ENCODE results near the gene RAB11FIP4. TPM values are rescaled to one million over a fixed set of nuclear protein-coding genes. Genes with fewer than 3 reads are reported as not detected.

Gene RAB11FIP4
- total and polyA plus RNA-seq, 2 of the 13 experiments (the other 11 are each of a cell fraction or from before 2014, with no cell fraction given): 28.0 to 89.3 TPM

- no peak overlapping the region for H3K9ac ChIP-seq (ENCODE audit: insufficient read depth, low read depth, low read length)
- H3K4me3 ChIP-seq (replicated peaks in 1 of 3; ENCODE audit: insufficient read depth in 1 of 3, low read depth in 2 of 3, low read length in 3 of 3): no peak overlapping the region
- intact Hi-C loops (cut with micrococcal nuclease; ENCODE audit: unreplicated experiment) (no loop called here), in situ Hi-C loops (cut with HindIII; ENCODE audit: extremely low pct_ligation_motif_present, low pct_unique_long_range_greater_than_20kb) (no loop called here)
- H4K20me1 ChIP-seq (ENCODE audit: insufficient read depth, low read length): no peaks in the 10 kb centered on the region
- ATAC-seq (no peak), FAIRE-seq (no peak), DNase-seq (ENCODE audit: low spot score) (no peak)
- no peak overlapping the region for H3K27ac ChIP-seq (ENCODE audit: extremely low read length, insufficient read depth, low read length)
- H3K79me2 ChIP-seq (ENCODE audit: insufficient read depth, low read length): no peaks in the 10 kb centered on the region
- H3K36me3 ChIP-seq (replicated peaks in 1 of 2; ENCODE audit: control insufficient read depth in 1 of 2, insufficient read depth in 2 of 2, low read length in 2 of 2): no peaks in the 10 kb centered on the region
- ChIA-PET CTCF (ENCODE audit: low intra/inter-chr PET ratio, low total read pairs) (no interaction called here), POLR2A (no interaction called here)
- WGBS (ENCODE audit: low lambda C conversion rate): 14% methylated on average over 14 of the region's 21 CpGs
- no peak overlapping the region for H3K4me2 ChIP-seq (ENCODE audit: low read depth, low read length)
- no peak overlapping the region for H2AFZ ChIP-seq (ENCODE audit: low read length)
- BruUV-seq (replicated peaks): no TSS peak
- peaks cover 6% of the 10 kb centered on the region for H3K4me1 ChIP-seq (ENCODE audit: insufficient read depth, low read length)
- H3K9me3 ChIP-seq (ENCODE audit: low read length): no peaks in the 10 kb centered on the region
- H3K27me3 ChIP-seq (ENCODE audit: control insufficient read depth in 1 of 2, insufficient read depth in 2 of 2, low read length in 2 of 2): peaks cover 2 to 24% of the 10 kb centered on the region in 2 experiments; a peak in 3 of 5 replicates
- no peak for TF ChIP-seq E2F5 (CRISPR knock-in tag; conservative IDR thresholded peaks at IDR 0.05)
These were observed 7.2 kb downstream of the RAB11FIP4 start for GRCh38 chr17:31398381-31399311.

- POLR2A ChIA-PET: no interaction called here
- TF ChIP-seq REST (IDR thresholded peaks at IDR 0.05; ENCODE audit: borderline replicate concordance in 1 of 2, low read depth in 1 of 2, low read length in 2 of 2) (peak; percentile 28 to 80), IRF9 (CRISPR knock-in tag; IDR thresholded peaks at IDR 0.05; ENCODE audit: borderline replicate concordance) (no peak)
- no peaks in the 10 kb centered on the region for H3K36me3 ChIP-seq (replicated peaks in 1 of 2; ENCODE audit: control insufficient read depth in 1 of 2, insufficient read depth in 2 of 2, low read length in 2 of 2)
- intact Hi-C loops (cut with micrococcal nuclease; ENCODE audit: unreplicated experiment) (no loop called here), in situ Hi-C loops (cut with HindIII; ENCODE audit: extremely low pct_ligation_motif_present, low pct_unique_long_range_greater_than_20kb) (no loop called here)
- H3K9ac ChIP-seq (ENCODE audit: insufficient read depth, low read depth, low read length): no peak overlapping the region
- H4K20me1 ChIP-seq (ENCODE audit: insufficient read depth, low read length): no peaks in the 10 kb centered on the region
- no peak overlapping the region for H2AFZ ChIP-seq (ENCODE audit: low read length)
- peaks cover 13% of the 10 kb centered on the region for H3K4me1 ChIP-seq (ENCODE audit: insufficient read depth, low read length)
- DNase-seq (ENCODE audit: low spot score) (no peak), ATAC-seq (no peak), FAIRE-seq (no peak)
- no peaks in the 10 kb centered on the region for H3K79me2 ChIP-seq (ENCODE audit: insufficient read depth, low read length)
- no peaks in the 10 kb centered on the region for H3K9me3 ChIP-seq (ENCODE audit: low read length)
- BruUV-seq (replicated peaks): no TSS peak
- H3K4me3 ChIP-seq (replicated peaks in 1 of 3; ENCODE audit: insufficient read depth in 1 of 3, low read depth in 2 of 3, low read length in 3 of 3): no peak overlapping the region
- CTCF ChIA-PET (ENCODE audit: low intra/inter-chr PET ratio, low total read pairs): no interaction called here
- no peak overlapping the region for H3K4me2 ChIP-seq (ENCODE audit: low read depth, low read length)
- H3K27me3 ChIP-seq (ENCODE audit: control insufficient read depth in 1 of 2, insufficient read depth in 2 of 2, low read length in 2 of 2): peaks cover 3 to 15% of the 10 kb centered on the region in 2 experiments; a peak in 2 of 5 replicates
- 28% methylated on average over 11 of the region's 11 CpGs for WGBS (ENCODE audit: low lambda C conversion rate)
- H3K27ac ChIP-seq (ENCODE audit: extremely low read length, insufficient read depth, low read length): no peak overlapping the region
These were observed 9.0 kb downstream of the RAB11FIP4 start for GRCh38 chr17:31400481-31400950.

All from HepG2 (cell line).